Cortex of kidney (tissue), 1 donor: ENCODE results near the gene IGFBPL1.

Experiments used
- DNase-seq: peaks from one replicate; lab custom pipeline; 2025; lab: John Stamatoyannopoulos, UW

IGFBPL1 gene

DNA sequence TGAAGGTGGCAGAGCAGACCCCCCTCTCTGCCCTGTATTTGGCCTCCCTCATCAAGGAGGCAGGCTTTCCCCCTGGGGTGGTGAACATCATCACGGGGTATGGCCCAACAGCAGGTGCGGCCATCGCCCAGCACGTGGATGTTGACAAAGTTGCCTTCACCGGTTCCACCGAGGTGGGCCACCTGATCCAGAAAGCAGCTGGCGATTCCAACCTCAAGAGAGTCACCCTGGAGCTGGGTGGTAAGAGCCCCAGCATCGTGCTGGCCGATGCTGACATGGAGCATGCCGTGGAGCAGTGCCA, 27.9 kb downstream of the IGFBPL1 start:
- DNase-seq, result no peak

DNA sequence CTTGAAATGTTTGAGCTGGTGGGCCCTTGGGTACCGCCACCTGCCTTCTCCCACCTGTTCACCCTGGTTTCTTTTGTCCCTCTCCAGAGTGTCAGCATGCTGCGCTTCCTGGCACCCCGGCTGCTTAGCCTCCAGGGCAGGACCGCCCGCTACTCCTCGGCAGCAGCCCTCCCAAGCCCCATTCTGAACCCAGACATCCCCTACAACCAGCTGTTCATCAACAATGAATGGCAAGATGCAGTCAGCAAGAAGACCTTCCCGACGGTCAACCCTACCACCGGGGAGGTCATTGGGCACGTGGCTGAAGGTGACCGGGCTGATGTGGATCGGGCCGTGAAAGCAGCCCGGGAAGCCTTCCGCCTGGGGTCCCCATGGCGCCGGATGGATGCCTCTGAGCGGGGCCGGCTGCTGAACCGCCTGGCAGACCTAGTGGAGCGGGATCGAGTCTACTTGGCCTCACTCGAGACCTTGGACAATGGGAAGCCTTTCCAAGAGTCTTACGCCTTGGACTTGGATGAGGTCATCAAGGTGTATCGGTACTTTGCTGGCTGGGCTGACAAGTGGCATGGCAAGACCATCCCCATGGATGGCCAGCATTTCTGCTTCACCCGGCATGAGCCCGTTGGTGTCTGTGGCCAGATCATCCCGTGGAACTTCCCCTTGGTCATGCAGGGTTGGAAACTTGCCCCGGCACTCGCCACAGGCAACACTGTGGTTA, 28.4 kb downstream of the IGFBPL1 start:
- DNase-seq, result no peak

DNA sequence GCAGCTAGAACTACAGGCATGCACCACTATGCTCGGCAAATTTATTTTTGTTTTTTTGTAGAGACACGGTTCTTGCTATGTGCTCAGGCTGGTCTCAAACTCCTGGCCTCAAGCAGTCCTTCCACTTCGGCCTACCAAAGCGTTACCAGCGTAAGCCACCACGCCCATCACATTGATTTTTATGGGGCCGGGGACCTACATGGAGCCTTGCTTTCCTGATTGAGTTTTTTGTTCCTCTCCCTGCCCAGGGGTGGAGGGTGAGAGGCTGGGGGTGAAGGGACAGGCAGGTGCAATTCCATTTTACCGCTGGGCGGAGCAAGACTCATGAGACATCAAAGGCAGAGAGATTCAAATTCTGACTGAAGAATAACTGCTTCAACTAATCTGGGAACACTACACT, 29.8 kb downstream of the IGFBPL1 start:
- DNase-seq, result no peak

DNA sequence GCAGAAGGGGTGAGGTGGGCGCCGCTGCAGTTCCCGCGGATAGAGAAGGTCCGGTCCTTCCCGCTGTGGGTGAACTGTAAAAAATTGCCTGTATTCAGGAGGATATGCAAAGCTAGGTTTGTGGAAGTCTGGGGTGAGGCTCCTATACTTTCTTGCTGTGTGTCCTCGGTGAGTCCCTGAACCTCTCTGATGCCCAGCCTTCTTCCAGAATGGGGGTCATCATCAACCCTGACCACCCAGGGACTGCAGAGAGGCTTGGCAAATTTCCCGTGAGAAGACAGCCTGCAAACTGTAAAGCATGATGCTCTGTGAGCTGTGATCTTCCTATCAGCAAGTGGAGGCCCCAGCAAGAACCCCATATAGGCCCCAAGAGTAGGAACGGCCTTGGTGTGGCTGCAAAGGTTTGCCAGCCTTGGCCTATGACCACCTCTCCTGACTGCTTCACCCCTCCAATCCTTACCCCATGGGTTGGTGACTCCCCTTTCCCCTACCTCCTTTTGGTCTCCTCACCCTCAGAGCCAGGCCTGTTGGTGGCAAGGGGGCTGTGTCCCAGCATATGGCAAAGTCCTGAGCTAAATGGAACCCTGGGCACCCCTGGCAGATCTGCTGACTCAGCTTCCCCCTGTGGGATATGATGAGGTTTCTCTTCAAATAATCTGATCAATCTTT, 31.0 kb downstream of the IGFBPL1 start:
- DNase-seq, result no peak

DNA sequence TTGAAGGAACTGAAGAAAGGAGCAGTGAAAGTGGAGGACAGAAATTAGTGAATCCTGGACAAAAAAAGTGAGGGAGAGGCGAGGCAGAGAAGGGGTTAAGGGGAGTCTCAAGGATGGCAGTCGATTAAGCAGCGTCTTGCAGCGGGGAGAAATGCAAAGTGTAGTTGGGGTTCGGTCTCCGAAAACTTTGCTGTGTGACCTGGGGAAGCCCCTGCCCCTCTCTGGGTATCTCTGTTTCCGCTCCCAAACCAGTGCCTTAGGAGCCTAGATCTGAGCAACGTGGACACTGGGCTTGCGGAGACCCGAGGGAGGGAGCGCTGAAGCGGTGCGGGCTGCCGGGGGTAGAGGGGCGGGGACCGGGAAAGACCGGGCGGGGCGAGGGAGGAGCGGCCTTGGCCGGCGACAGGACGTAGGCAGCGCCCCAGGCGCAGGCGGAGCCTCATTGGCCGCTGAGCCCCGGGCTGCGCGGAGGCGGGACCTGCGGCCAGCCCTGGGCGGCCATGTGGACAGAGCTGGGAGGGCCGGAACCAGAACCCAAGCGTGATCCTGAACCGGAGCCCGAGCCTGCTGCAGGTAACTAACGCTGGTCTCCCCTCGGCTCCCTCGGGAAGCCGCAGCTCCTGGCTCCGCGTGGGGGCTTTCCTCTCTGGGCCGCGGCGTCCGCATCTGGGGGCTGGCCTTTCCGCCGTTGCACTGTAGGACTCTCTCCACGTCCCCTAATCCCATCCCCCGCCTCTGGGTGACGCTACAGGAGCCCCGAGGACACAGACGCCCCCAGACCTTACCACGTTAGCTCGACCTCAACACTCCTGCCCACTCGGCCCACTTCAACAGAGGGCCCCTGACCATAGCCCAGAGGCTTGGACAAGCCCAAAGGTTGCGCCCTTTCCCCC, 31.8 kb downstream of the IGFBPL1 start, which contains the start of gene ALDH1B1:
TSS of gene ALDH1B1 (plus strand) at position 468 of the 893 bp plus-strand sequence. CDS start 3,047 bp downstream, outside the sequence.
- DNase-seq, result no peak

DNA sequence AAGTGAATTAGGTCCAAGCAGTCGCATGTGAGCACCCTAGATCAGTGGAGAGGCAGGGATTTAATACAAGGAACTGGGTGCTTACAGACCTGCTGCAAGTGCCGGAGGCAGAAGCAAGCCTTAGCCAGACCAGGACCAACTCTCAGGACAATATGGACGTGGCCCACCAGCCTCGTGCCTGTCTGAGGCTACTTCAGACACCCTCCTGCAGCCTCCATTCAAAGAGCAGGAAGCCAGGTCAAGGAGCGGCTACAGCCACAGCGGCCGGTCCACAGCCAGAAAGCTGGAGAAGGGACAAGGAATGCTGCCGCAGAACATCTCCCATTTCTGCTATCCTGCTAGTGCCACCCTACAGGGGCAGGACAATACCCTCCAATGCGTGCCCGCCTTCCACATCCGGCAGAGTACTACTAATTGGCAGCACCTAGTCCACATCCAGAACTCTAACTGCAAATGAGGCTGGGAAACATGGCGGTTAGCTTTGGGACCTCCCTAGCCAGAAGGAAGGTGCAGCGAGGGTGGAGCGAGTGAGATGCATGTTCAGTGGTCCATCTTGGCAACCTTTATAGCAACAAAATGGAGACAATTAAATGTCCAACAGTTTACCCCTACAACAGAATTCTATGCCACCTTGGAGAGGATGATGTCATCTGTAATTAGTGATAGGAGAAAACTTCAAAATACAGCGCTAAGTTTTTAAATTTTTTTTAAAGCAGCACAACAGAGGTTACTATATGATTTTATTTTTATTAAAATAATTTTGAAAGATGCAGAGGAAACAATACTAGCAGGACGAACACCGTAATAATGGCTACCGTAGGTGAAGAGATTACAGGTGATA, 32.8 kb downstream of the IGFBPL1 start:
- DNase-seq, result no peak

DNA sequence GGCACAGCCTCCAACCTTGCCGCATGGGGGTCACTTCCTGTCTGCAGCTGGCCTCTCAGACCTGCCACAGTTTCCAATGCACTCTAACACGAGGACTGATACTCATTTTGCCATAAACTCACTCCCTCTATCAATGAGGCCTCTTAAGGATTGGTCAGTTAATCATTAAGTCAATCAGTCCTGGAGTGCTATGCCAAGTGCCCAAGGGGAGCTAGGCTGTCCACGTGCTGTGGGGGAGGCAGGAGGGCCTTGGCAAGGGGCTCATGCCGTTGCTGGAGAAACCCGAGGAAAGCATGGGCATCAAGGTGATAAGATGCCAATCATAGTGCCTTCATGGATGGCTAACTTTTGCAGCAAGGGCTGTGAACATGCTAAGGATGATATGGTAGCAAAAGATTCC, 33.4 kb downstream of the IGFBPL1 start:
- no peak for DNase-seq

DNA sequence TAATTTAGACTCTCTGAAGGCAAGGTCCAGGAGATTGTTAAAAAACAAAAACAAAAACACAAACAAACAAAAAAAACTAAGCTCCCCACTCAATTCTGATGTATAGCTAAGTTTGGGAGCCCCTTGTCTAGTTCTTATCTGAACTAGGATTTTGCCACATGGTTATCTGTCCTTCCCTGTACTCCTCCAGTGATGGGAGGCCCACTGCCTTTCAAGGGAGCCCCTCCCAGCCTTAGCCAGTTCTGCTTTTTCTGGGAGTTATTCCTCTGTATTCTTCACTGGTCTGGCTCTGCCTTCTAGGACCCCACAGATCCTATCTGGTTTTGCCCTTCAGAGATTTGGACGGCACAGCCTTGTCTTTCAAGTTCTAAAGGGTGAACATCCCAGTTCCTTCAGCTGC, 33.8 kb downstream of the IGFBPL1 start:
- no peak for DNase-seq

DNA sequence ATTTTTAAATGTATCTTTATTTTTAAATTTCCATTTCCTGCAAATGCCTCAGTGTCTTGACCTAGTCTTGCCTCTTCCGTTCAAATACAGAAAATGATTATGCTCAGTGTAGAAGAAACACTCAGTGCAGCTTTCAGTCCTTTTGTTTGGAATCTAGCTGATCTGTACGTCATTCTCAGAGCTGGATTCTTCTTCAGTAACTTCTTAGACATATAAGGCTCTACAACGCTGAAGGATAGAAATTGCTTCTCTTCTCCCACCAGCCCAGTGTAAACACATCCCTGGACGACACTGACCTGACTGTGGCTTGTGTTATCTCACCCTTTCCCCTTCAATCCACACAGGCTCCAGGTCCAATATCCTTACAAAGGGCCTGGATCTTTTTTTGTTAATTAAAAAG, 34.9 kb downstream of the IGFBPL1 start:
- no peak for DNase-seq

DNA sequence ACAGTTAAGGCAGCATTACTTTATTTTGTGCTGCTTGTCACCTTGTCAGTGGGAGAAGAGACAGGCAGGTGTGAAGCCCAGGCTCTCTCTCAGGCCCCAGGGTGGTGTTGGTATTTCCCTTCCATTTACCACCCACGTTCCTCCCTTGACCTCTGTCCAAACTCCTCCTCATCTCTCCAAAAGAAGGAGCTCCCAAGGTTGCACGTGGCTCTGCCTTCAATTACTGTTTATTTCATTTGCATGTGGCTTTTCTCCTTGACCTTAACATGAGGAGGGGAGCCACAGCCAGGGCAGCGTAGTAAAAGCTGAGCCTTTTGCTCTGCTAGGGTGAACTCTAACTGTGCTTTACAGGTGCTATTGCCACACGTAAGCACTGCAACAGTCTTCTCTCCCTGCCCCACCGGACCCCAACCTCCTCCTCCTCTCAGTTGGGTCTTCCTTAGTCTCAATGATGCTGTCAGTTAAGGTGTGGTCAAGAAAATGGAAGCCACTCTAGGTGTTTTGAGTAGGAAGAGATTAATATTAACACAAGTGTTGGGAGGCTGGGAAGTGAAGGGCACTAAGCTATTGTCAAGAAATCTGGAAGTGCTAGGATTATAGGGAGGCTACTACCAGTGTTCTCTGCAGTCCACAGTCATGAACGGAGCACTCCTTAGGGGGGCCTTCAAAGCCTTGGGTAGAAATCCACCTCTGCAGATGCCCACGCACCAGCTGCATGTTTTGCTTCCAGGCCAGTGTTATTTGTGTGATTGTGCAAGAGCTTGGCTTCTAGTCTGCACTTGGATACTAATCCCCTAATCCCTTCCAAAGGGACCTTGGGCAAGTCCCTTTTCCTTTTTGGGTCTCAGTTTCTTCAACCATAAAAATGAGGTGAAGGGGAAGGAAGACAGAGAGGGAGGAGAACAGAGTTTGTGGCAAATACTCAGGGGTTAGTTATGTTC, 35.7 kb downstream of the IGFBPL1 start:
- no peak for DNase-seq

DNA sequence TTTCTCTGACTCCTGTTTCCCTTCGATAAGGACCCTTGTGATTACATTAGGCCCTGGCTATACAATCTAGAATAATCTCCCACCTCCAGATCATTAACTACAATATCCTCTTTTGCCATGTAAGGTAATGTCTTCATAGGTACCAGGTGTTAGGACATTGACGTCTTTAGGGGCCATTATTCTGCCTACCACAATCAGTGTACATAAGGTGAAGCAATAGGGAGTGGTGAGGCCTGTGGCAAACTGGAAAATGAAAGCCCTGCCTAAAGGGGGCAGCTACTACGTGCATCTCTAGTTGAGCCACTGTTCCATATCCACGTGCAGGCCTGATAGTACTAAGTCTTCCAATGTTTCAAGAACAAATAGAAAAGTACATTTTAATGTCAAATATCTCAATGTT, 36.5 kb downstream of the IGFBPL1 start:
- no peak for DNase-seq

DNA sequence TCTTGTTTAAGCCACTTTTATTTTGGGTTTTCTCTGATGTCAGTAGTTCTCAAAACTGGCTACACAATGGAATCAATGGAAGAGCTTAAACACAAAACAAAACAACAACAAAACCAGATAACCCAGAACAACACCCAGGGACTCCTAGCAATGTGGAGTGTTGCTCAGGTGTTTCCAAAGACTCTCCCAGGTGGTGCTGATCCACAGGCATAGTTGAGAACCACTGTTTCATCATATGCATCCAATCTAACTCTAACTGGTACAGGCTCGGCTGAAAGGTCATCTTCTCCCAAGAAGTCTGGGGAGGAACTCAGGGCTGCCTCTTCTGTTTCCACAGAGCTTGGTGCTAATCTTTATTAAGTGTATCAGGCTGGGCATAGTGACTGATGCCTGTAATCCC, 37.2 kb downstream of the IGFBPL1 start:
- no peak for DNase-seq

DNA sequence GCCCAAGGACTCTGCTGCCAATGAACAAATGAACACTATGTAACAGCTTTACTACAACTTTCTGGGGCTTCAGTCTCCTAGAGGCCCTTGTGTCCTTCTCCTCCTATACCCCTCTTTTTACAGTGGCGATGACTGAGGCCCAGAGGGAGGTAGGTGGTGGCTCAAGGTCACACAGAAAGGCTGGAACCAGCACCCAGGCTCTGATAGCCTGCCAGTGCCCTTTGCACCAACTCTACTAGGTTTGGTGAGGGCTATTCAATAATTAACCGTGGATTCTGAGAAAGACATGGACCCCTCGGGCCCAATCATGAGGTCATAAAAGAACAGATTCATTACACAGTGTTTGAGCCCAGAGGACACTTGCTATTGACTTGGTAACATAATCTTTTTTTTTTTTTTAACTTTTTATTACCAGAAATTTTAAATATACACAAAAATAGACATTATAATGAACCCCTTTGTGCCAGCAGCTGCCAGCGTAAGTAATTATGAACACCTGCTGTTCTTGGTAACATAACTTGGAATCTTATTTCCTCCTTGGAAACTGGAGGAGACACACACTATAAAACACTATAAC, 37.8 kb downstream of the IGFBPL1 start:
- no peak for DNase-seq

DNA sequence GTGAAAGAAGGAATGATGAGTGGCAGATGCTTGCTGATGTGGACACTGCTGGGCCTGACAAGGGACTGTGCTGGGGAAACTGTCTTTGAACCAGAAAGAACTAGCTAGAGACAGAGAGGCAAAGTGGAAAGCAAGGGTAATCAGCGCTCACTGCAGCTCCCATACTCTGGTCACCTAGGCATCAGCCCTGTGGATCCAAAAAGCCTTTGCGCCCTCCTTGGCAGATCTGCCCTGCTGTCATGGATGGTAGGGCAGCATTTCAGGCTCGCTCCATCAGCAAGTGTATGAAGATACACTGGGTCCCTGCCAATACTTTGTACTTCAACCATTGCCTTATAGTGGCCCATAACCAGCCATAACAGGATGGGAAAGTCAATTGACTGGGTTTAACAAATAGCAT, 38.4 kb downstream of the IGFBPL1 start:
- DNase-seq, result no peak

DNA sequence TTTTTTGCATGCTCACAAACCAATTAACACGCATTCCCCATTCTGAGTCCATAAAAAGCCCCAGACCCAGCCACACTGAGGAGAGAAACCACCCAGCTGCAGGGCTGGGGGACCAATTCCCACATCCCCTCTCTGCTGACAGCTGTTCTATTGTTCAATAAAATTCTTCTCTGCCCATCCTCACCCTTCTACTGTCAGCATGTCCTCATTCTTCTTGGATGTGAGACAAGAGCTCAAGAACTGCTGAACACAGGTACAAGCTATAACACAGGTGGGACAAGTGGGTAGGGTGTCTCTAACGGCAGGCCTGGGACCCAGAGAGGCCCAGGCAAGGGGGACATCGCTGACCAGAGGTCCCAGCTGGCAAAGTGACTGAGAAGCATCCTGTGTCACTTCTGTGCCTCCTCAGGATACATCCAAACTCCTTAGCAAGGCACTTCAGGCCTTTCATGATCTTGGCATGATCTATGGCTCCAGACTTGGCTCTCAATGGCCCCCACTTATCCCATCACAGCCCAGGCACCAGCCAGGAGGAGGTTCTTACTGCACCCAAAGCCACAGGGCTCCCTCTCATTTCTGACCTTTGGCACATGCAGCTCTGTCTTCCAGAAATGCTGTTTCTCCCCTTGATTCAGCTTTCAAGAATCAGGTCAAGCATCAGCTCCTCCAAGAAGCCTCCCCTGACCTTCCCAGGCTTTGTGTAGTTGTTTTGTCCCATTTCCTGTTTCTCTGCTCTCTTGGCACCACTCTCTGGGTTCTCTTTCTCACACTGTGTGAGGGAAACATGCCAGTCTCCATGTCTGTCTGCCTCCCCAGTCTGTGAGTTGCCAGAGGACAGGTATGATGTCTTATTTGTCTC, 39.0 kb downstream of the IGFBPL1 start:
- DNase-seq, result no peak

DNA sequence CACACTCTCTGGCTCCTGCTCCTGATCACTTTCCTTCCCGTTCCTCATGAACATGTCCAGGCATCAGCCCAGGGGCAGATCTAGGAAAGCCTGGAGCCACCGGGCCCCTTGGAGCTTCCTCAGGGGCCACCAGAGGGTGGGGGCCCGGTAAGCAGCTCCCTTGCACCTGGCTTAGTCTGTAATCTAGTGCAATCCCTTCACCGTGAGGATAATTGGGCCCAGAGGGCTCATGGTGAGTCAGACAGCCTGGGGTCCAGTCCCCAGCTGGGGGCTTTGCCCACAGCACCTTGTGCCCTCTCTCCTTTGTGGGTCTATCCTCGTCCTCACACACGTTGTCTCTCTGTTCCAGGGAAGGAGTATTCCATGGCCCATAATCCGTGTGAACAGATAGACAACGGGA, 42.1 kb downstream of the IGFBPL1 start:
- DNase-seq, result no peak

DNA sequence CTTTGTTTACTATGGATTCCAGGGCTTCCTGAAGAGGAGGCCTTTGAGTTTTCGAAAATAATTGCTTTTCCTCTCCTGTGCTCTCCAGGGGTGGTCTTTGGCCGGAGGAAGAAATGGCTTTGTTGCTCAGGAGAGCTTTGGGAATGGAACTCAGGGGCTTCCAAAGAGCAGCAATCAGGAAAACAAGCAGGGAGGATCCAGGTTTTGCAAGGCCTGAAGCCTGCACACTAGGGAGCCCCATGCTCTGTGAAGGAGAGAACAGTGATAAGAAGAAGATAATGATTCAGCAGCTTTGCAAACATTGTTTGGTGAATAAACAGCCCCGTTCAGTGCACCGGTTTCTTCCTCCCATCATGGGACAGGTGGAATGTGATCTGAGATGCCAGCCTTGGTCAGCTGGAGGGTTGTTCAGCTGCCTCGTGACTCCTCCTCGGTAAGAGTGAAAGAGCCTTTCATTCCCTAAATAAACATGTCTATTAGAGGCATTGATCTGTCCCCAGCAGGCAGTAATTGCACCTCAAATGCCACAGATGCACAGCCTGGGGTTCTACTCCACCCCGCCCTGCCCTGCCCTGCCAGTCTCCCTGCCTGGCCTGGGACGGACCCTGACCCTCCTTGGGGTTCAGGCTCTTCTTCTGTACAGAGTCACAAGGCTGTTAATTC, 43.3 kb downstream of the IGFBPL1 start:
- DNase-seq, result no peak

DNA sequence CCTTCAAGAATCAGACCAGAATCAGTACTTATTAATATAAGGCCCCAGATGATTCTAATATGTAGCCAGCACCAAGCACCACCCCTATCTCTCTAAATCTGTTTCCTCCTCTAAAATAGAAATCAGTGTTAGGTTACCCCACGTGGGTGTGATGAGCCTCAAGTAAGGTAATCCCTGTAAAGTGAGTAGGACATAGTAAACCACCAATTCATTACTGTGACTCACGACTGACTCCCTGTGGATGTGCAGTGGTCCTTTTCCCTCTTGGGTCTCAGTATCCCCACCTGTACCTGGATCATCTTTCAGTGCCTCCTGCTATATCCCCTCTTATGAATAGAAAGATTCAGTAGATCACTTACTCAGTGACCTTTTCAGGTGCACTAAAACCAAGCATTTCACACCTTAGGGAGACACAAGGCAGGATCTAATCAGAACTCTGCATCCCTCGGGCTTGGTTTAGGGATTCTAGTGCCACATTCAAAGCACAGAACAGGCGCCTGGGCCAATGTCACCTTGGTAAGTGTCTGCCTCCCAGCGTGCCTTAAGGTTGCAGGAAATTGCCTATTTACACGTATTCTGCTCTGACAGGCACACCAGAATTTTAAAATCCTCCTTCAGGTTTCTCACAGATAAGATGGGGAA, 43.9 kb downstream of the IGFBPL1 start:
- no peak for DNase-seq
